Activated naive CD4-positive, alpha-beta T cell treated with anti-CD3 and anti-CD28 coated beads, Interleukin-2, amount 10 ng/mL, durations not matched to agents 7 days and 5 days (primary cell): Measurements from ENCODE around the gene ACOD1.
"Not testable (repeated sequence)": the region's sequence is repeated elsewhere in the genome, so short reads cannot be mapped to it uniquely, and the experiment has no call there.

Experiments
- CTCF ChIA-PET: fragments of 350-600 bp; sonication (Branson Sonifier 250); formaldehyde crosslinking; loops from one replicate; lab custom pipeline; 2021; ENCODE audit warnings: antibody characterized with exemption; lab: Charles Lee
- DNase-seq: peaks from one replicate; pipeline ENCODE4 v3.0.0-alpha.2; 2020
- H3K27ac Mint-ChIP-seq: one replicate; pipeline ENCODE4 v1.8.0; 2021; ENCODE audit warnings: mild to moderate bottlenecking, moderate library complexity, mixed read lengths
- H3K27me3 Mint-ChIP-seq: one replicate; pipeline ENCODE4 v1.8.0; 2021; ENCODE audit warnings: mild to moderate bottlenecking, mixed read lengths
- H3K36me3 Mint-ChIP-seq: one replicate; pipeline ENCODE4 v1.8.0; 2021; ENCODE audit warnings: mixed read lengths
- H3K4me1 Mint-ChIP-seq: one replicate; pipeline ENCODE4 v1.8.0; 2021; ENCODE audit warnings: mixed read lengths
- H3K4me3 Mint-ChIP-seq: one replicate; pipeline ENCODE4 v1.8.0; 2021; ENCODE audit warnings: mild to moderate bottlenecking, moderate library complexity, mixed read lengths
- H3K9me3 Mint-ChIP-seq: one replicate; pipeline ENCODE4 v1.8.0; 2021; ENCODE audit warnings: mixed read lengths

ACOD1 gene

DNA sequence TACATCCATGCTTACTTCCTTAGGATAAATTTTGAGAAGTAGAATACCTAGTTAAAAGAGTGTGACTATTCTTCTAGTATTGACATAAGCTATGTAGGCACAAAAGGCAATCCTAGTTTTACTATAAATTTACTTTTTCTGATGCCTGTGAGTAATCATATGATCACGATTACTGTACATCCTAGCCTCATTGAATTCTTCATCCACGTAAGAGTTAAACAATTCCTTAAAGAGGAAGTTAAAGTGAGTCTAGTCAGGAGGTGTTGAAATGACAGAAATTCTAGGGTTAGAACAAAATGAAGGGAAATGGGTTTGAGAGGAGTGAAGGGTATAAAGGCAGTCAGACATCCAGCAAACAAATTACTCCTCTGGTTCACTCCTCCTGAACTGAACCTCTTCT is at the start of gene ACOD1:
TSS of gene ACOD1 (plus strand) at position 363 of the 400 bp plus-strand sequence. CDS start 48 bp downstream, outside the sequence.
- H3K27ac Mint-ChIP-seq: no peak within 1 kb of the TSS
- peaks cover 9% of the 10 kb centered on the region for H3K27me3 Mint-ChIP-seq
- no peak for DNase-seq
- CTCF ChIA-PET: no interaction called here
- H3K9me3 Mint-ChIP-seq: no peaks in the 10 kb centered on the region
- no peak within 1 kb of the TSS for H3K4me3 Mint-ChIP-seq
- no peaks in the 10 kb centered on the region for H3K36me3 Mint-ChIP-seq
- H3K4me1 Mint-ChIP-seq: no peaks in the 10 kb centered on the region

DNA sequence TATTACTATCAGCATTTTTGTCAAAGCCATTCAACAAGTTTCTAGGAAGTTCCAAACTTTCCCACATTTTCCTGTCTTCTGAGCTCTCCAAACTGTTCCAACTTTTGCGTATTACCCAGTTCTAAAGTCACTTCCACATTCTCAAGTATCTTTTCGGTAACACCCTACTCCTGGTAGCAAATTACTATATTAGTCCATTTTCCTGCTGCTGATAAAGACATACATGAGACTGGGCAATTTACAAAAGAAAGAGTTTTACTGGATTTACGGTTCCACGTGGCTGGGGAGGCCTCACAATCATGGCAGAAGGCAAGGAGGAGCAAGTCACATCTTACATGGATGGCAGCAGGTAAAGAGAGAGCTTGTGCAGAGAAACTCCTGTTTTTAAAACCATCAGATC is 49.2 kb upstream of the ACOD1 start:
- peaks cover 12% of the 10 kb centered on the region for H3K4me1 Mint-ChIP-seq
- H3K27me3 Mint-ChIP-seq: peaks cover 20% of the 10 kb centered on the region
- H3K9me3 Mint-ChIP-seq: peaks cover 10% of the 10 kb centered on the region
- DNase-seq, H3K27ac Mint-ChIP-seq, H3K4me3 Mint-ChIP-seq, H3K36me3 Mint-ChIP-seq: not testable (repeated sequence)
- CTCF ChIA-PET: interaction anchor here (1.3 kb wide), 1 partner anchor 12 kb away, joined by 3 read pairs; no protein-coding TSS in a partner anchor

DNA sequence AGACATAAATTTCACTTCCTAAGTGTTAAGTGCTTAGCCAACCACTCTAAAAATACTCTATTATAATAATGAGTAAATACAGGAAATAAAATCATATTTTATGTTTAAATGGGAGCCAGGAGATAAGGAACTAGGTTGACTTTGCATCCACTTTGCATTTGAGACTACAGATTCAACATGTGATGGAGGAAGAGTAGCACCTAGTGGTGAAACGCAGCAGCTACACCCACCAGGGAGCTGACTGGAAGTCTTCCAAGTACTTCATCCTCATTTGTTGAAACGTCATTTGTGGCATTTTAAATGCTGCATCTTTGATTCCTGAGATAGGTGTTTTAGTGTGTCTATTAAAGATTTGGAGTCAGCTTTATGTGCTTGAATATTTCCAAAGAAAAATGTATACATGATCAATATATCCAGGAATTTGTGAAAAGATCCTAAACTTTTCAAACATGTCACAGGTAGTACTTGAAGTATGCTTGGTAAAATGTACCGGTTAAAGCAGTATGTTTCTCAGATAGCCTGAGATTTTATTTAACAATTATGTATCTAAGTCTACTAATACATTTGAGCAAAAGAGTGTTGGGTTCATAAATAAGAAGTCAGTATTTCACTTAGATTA is 44.7 kb upstream of the ACOD1 start:
- H3K27me3 Mint-ChIP-seq: peaks cover 20% of the 10 kb centered on the region
- H3K9me3 Mint-ChIP-seq: peaks cover 10% of the 10 kb centered on the region

DNA sequence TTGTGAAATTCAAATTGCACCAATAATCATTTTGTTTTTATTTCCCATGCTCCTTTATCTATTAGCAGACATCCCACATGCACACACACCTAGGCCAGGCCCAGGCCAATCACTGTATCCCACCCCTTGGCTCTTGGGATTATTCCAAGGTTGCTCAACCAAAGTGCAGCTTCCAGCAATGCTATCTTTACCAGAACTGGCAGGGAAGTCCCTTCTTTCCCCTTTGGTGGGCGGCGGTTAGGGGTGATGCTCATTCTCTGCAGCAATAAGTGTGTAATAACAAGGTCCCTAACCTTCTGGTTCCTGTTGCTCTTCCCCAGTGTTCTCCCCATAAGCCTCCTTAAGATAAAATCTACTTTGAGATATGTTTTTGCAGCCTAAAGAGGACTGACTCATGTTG is 43.8 kb upstream of the ACOD1 start:
- Mint-ChIP-seq H3K36me3 (no peaks in the 10 kb centered on the region), H3K27ac (no peak overlapping the region), H3K9me3 (peaks cover 2% of the 10 kb centered on the region), H3K4me1 (no peaks in the 10 kb centered on the region), H3K27me3 (peaks cover 13% of the 10 kb centered on the region), H3K4me3 (no peak overlapping the region)
- no peak for DNase-seq
- CTCF ChIA-PET: interaction anchor here (0.9 to 3.6 kb wide), 18 partner anchors 9 to 1209 kb away, joined by 3 to 42 read pairs (median 4); partner anchors contain the start of gene KCTD12

More for the DNA sequence above, 44.7 kb upstream of the ACOD1 start:
- Mint-ChIP-seq H3K4me1 (no peaks in the 10 kb centered on the region), H3K36me3 (peaks cover 5% of the 10 kb centered on the region), H3K27ac (no peak overlapping the region), H3K4me3 (no peak overlapping the region)
- DNase-seq: peak; percentile 82
- CTCF ChIA-PET: interaction anchor here (0.6 to 3.6 kb wide), 22 partner anchors 8 to 1211 kb away, joined by 3 to 42 read pairs (median 4); partner anchors contain the start of gene KCTD12

DNA sequence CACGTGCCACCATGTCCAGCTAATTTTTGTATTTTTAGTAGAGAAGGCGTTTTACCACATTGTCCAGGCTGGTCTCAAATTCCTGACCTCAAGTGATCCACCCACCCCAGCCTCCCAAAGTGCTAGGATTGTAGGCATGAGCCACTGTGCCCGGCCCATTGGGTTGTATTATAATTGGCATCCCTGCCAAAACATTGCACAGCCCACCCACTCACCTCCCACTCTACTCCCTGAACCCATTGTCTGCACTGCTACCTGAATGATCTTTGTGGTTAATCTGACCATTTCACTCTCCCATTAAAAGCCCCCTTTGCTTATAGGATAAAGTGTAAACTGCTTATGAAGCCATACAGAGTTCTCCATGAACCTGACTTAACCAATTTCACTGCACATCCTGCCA is 35.8 kb upstream of the ACOD1 start:
- Mint-ChIP-seq H3K4me1 (no peaks in the 10 kb centered on the region), H3K27ac (no peak overlapping the region), H3K27me3 (peaks cover 11% of the 10 kb centered on the region), H3K4me3 (no peak overlapping the region), H3K9me3 (no peaks in the 10 kb centered on the region), H3K36me3 (no peaks in the 10 kb centered on the region)
- DNase-seq: no peak
- CTCF ChIA-PET: interaction anchor here (0.6 kb wide), 1 partner anchor 9 kb away, joined by 3 read pairs; no protein-coding TSS in a partner anchor

DNA sequence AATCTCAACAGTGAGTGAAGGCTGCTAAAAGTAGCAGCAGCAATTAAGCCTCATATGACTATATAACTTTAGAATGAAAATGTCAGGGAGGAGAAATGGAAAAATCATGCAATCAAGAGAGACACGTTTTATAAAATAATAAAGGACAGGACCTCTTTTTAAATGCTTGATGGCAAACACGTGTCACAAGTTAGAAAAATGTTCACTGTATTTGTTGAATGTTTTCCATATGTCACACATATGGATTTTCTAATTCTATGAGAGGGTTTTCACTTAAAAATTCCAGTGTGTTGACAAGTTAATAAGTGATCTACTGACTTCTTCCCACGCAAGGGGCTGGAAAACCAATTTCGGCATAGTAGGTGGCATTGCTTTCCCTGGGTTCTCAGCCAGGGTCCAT is 34.4 kb upstream of the ACOD1 start:
- Mint-ChIP-seq H3K4me3 (no peak overlapping the region), H3K27ac (no peak overlapping the region)

DNA sequence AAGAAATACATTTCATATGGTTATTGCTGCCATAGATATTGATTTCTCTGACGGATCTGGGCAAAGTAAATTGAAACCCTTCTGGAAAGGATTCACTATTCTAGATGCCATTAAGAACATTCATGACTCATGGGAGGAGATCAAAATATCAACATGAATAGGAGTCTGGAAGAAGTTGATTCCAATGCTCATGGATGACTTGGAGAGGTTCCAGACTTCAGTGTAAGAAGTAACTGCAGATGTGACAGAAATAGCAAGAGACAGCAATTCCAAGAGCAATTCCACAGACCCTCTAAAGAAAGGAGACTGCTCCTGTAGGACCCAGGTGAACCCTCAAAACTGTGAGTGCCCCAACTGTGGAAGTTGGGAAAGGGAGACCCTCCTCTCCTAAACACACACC is 31.2 kb upstream of the ACOD1 start:
- H3K36me3 Mint-ChIP-seq: no peaks in the 10 kb centered on the region
- H3K4me1 Mint-ChIP-seq: no peaks in the 10 kb centered on the region
- H3K27ac Mint-ChIP-seq: no peak overlapping the region
- no peak for DNase-seq
- H3K4me3 Mint-ChIP-seq: no peak overlapping the region
- H3K9me3 Mint-ChIP-seq: no peaks in the 10 kb centered on the region
- H3K27me3 Mint-ChIP-seq: peaks cover 19% of the 10 kb centered on the region
- CTCF ChIA-PET: no interaction called here

More for the DNA sequence above, 34.4 kb upstream of the ACOD1 start:
- Mint-ChIP-seq H3K36me3 (no peaks in the 10 kb centered on the region), H3K27me3 (peaks cover 19% of the 10 kb centered on the region), H3K9me3 (no peaks in the 10 kb centered on the region), H3K4me1 (no peaks in the 10 kb centered on the region)
- no peak for DNase-seq
- CTCF ChIA-PET: no interaction called here

DNA sequence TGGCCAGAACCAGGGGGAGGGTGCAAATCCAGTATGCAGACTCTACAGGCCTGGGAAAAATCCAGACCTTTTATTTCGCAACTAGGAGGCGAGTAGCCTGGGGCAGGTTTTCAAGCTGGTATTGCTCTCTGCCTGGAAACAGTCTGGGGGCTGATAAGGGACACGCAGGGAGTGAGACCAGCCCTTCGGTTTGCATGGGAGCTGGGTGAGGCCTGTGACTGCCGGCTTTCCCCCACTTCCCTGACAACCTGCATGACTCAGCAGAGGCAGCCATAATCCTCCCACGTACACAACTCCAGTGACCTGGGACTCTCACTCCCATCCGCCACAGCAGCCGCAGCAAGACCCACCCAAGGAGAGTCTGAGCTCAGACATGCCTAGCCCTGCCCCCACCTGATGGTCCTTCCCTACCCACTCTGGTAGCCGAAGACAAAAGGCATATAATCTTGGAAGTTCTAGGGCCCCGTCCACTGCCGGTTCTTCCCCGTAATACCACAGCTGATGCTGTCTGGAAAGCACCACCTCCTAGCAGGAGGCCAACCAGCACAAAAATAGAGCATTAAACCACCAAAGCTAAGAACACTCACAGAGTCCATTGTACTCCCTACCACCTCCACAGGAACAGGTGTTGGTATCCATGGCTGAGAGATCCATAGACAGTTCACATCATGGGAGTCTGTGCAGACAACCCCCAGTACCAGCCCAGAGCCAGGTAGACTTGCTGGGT is 30.4 kb upstream of the ACOD1 start:
- DNase-seq, H3K4me1 Mint-ChIP-seq, H3K36me3 Mint-ChIP-seq, H3K27ac Mint-ChIP-seq, H3K4me3 Mint-ChIP-seq, H3K9me3 Mint-ChIP-seq, CTCF ChIA-PET: not testable (repeated sequence)
- H3K27me3 Mint-ChIP-seq: peaks cover 19% of the 10 kb centered on the region

DNA sequence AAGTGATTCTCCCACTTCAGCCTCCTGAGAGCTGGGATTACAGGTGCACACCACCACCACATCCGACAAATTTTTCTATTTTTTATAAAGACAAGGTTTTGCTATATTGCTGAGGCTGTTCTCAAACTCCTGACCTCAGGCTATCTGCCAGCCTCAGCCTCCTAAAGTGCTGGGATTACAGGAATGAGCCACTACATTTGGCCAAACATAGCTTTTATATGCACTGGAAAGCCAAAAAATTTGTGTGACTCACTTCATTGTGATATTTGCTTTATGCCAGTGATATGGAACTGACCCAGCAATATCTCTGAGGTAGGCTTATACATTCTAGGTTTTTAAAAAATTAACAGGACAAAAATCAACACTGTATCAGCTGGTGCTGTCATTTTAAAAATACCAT is 26.8 kb upstream of the ACOD1 start:
- no peaks in the 10 kb centered on the region for H3K36me3 Mint-ChIP-seq
- CTCF ChIA-PET: interaction anchor here (0.7 kb wide), 1 partner anchor 16 kb away, joined by 3 read pairs; no protein-coding TSS in a partner anchor
- no peak for DNase-seq
- H3K9me3 Mint-ChIP-seq: no peaks in the 10 kb centered on the region
- no peak overlapping the region for H3K4me3 Mint-ChIP-seq
- H3K4me1 Mint-ChIP-seq: no peaks in the 10 kb centered on the region
- peaks cover 12% of the 10 kb centered on the region for H3K27me3 Mint-ChIP-seq
- no peak overlapping the region for H3K27ac Mint-ChIP-seq

DNA sequence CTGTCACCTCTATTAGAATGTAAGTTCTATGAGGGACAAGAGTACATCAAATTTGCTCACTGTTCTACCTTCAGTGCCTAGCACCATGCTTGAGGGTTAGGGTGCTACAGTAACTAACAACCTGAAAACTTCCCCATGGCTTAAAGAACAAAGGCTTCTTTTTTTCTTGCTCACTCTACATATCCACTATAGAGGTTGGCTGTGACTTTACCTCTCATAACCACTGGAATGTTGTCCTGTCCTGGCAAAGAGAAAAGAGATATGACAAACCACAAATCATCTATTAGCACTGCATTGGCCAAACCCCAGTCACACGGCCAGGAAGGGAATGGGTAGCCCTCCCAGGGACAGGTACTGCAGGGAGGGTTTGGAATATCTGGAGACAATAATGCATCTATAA is 23.2 kb upstream of the ACOD1 start:
- no peak for DNase-seq
- CTCF ChIA-PET: no interaction called here
- H3K4me3 Mint-ChIP-seq: no peak overlapping the region
- no peaks in the 10 kb centered on the region for H3K4me1 Mint-ChIP-seq
- no peaks in the 10 kb centered on the region for H3K9me3 Mint-ChIP-seq
- H3K36me3 Mint-ChIP-seq: no peaks in the 10 kb centered on the region
- H3K27me3 Mint-ChIP-seq: peaks cover 3% of the 10 kb centered on the region
- no peak overlapping the region for H3K27ac Mint-ChIP-seq

DNA sequence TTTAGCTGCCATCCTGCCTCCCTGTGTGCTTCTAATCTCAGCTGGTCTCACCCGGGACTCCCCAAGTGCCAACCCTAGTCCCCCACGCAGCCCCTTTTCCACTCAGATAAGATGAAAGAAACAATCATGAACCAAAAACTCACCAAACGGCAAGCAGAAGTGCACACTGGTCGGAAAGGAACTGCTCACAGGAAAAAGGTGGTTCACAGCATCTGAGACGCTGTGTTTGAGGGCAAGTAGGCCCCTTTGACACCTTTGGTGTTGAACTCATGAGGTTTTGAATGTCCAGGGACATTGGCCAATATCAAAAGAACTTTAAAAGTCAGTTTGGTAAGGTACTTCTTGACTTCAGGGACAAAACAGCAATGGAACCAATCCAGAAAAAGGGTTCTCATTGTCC is 20.4 kb upstream of the ACOD1 start:
- H3K27me3 Mint-ChIP-seq: peaks cover 3% of the 10 kb centered on the region
- no peaks in the 10 kb centered on the region for H3K9me3 Mint-ChIP-seq
- H3K4me3 Mint-ChIP-seq: no peak overlapping the region
- no peaks in the 10 kb centered on the region for H3K4me1 Mint-ChIP-seq
- no peak for DNase-seq
- CTCF ChIA-PET: no interaction called here
- H3K27ac Mint-ChIP-seq: no peak overlapping the region
- H3K36me3 Mint-ChIP-seq: no peaks in the 10 kb centered on the region

DNA sequence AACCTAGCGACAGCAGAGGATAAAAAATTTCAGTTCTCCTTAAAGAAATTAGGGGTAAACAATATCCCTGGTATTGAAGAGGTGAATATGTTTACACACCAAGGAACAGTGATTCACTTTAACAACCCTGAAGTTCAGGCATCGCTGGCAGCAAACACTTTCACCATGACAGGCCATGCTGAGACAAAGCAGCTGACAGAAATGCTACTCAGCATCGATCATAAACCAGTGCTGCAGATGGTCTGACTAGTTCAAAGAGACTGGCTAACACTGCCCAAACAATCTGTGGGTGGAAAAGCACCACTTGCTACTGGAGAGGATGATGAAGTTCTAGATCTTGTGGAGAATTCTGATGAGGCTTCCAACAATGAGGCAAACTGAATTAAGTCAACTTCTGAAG is 19.9 kb upstream of the ACOD1 start:
- H3K4me3 Mint-ChIP-seq: no peak overlapping the region
- no peaks in the 10 kb centered on the region for H3K36me3 Mint-ChIP-seq
- no peak overlapping the region for H3K27ac Mint-ChIP-seq
- CTCF ChIA-PET: no interaction called here
- no peaks in the 10 kb centered on the region for H3K4me1 Mint-ChIP-seq
- peaks cover 3% of the 10 kb centered on the region for H3K27me3 Mint-ChIP-seq
- no peak for DNase-seq
- H3K9me3 Mint-ChIP-seq: no peaks in the 10 kb centered on the region

DNA sequence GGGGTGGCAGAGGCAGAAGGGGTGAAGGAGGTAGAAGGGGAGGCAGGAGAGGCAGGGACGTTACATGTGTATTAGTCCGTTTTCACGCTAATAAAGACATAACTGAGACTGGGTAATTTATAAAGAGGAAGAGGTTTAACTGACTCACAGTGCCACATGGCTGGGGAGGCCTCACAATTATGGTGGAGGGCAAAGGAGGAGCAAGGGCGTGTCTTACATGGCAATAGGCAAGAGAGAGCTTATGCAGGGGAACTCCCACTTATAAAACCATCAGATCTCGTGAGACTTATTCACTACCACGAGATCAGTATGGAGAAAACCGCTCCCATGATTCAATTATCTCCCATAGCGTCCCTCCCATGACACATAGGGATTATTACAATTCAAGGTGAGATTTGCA is 19.0 kb upstream of the ACOD1 start:
- Mint-ChIP-seq H3K27ac (no peak overlapping the region), H3K4me1 (no peaks in the 10 kb centered on the region), H3K27me3 (peaks cover 3% of the 10 kb centered on the region), H3K4me3 (no peak overlapping the region), H3K36me3 (no peaks in the 10 kb centered on the region), H3K9me3 (no peaks in the 10 kb centered on the region)
- no peak for DNase-seq
- CTCF ChIA-PET: no interaction called here

DNA sequence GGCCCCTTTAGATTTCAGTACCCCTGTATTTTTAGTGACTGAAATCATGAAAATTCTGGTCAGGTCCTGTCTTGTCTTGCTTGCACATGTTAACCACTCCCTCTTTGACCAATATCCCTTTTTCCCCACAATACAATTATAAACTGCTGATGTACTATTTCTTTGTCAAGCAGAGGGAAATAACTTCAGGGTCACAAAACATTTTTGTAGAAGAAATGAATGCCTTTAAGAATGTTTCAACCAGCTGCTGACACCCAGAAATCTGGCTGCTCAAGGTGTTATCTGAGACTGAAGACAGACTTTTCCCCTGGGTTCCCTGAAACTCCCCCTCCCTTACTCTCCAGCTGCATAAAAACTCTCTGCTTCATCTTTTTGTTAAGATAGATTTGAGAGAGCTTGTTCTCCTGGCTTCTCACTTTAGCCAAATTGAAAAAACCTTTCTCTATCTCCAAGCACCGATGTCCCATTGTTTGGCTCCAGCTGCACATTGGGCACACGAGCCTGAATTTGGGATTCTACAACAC is 18.4 kb upstream of the ACOD1 start:
- H3K4me1 Mint-ChIP-seq: no peaks in the 10 kb centered on the region
- no peak for DNase-seq
- H3K9me3 Mint-ChIP-seq: no peaks in the 10 kb centered on the region

More for the DNA sequence above, 18.4 kb upstream of the ACOD1 start:
- Mint-ChIP-seq H3K27me3 (peaks cover 3% of the 10 kb centered on the region), H3K27ac (no peak overlapping the region), H3K36me3 (no peaks in the 10 kb centered on the region), H3K4me3 (no peak overlapping the region)
- CTCF ChIA-PET: no interaction called here
